K562 (cell line): Measurements from ENCODE around the gene PRTN3. TPM values are rescaled to one million over a fixed set of nuclear protein-coding genes. Genes with fewer than 3 reads are reported as not detected.

Source experiments
- HCFC1 ChIP-seq: IDR thresholded peaks from 2 replicates; pipeline ENCODE4 v1.6.1; 2012; ENCODE audit warnings: low read depth, low read length, improper control_type of control experiment
- HDAC8 ChIP-seq: fragments of 450-650 bp; IDR thresholded peaks from 2 replicates; pipeline ENCODE4 v1.6.1; 2016; ENCODE audit warnings: mild to moderate bottlenecking, missing genetic modification characterization, moderate library complexity, missing compliant biosample characterization
- KDM1A ChIP-seq, 2 experiments: fragments of 450-650 bp; IDR thresholded peaks; 2 replicates each; pipeline ENCODE4 v1.6.1; 2016; ENCODE audit warnings: mild to moderate bottlenecking in 2 of 2
- NBN ChIP-seq: fragments of 450-650 bp; IDR thresholded peaks from 2 replicates; pipeline ENCODE4 v1.6.1; 2016; ENCODE audit warnings: low read depth, mild to moderate bottlenecking
- NCOA1 ChIP-seq: fragments of 450-650 bp; IDR thresholded peaks from 2 replicates; pipeline ENCODE4 v1.6.1; 2016; ENCODE audit warnings: low read depth
- PHB2 ChIP-seq: fragments of 450-650 bp; IDR thresholded peaks from 2 replicates; pipeline ENCODE4 v1.6.1; 2017; ENCODE audit warnings: low read depth
- PTBP1 ChIP-seq: fragments of 200-400 bp; formaldehyde crosslinking; IDR thresholded peaks from 2 replicates; pipeline ENCODE4 v1.6.1; 2017; ENCODE audit warnings: low read depth, low read length
- RAD21 ChIP-seq, 2 experiments: fragments of 250-450 bp in 1 of 2; fragments of 450-650 bp in 1 of 2; sonication (Bioruptor Pico) in 1 of 2; formaldehyde crosslinking in 1 of 2; IDR thresholded peaks in 1 of 2; conservative IDR thresholded peaks in 1 of 2; 2 replicates each; pipeline versions ENCODE4 v1.4.0 to v1.8.0; 2020 to 2022; ENCODE audit warnings: mild to moderate bottlenecking in 2 of 2, moderate library complexity in 1 of 2
- RBM22 ChIP-seq: fragments of 200-400 bp; formaldehyde crosslinking; IDR thresholded peaks from 2 replicates; pipeline ENCODE4 v1.6.1; 2018; ENCODE audit warnings: low read length, low read depth; ENCODE audit not compliant: poor library complexity, severe bottlenecking
- RBM34 ChIP-seq: fragments of 200-400 bp; formaldehyde crosslinking; IDR thresholded peaks from 2 replicates; pipeline ENCODE4 v1.6.1; 2018; ENCODE audit warnings: low read length, borderline replicate concordance; ENCODE audit not compliant: insufficient read depth
- ZBTB40 ChIP-seq, 2 experiments: fragments of 450-650 bp in 1 of 2; sonication (generic) in 1 of 2; formaldehyde crosslinking in 1 of 2; IDR thresholded peaks; 2 replicates each; pipeline versions ENCODE4 v1.7.1 to v1.9.0; 2016 to 2022; ENCODE audit warnings: inconsistent platforms in 1 of 2, mild to moderate bottlenecking in 1 of 2, missing genetic modification reagents in 1 of 2
- ZEB2 ChIP-seq: fragments of 450-650 bp; IDR thresholded peaks from 2 replicates; pipeline ENCODE4 v1.6.1; 2016
- ZNF589 ChIP-seq: fragments of 200-800 bp; sonication (Bioruptor generic); IDR thresholded peaks from 2 replicates; pipeline ENCODE4 v1.6.1; 2016; ENCODE audit warnings: low read depth, missing genetic modification characterization, missing compliant biosample characterization
- ZNF639 ChIP-seq, 2 experiments: fragments of 200-800 bp in 1 of 2; sonication (Bioruptor generic) in 1 of 2; sonication (generic) in 1 of 2; formaldehyde crosslinking in 1 of 2; IDR thresholded peaks in 1 of 2; conservative IDR thresholded peaks in 1 of 2; 2 replicates each; pipeline versions ENCODE4 v1.5.0 to v1.6.1; 2016 to 2020; ENCODE audit warnings: missing compliant biosample characterization in 1 of 2, missing genetic modification characterization in 1 of 2, missing genetic modification reagents in 1 of 2
- polyA plus RNA-seq, 8 experiments: library from polyadenylated mRNA; depleted of rRNA in 4 of 8; stranded (reverse) in 5 of 8; unstranded in 3 of 8; fragments of >200 nt; fragmentation: Nextera tagmentation in 2 of 8; fragmentation: Illumina TruSeq in 1 of 8; extraction: Ambion mirVana in 2 of 8; extraction: Trizol in 1 of 8; gene quantifications; 2 replicates each; pipeline versions ENCODE4 v1.2.1 to v1.2.3, GENCODE V29; 2011 to 2014; ENCODE audit warnings: inconsistent platforms in 1 of 8, missing spikeins in 1 of 8
- total RNA-seq, 7 experiments: library from RNA; depleted of rRNA in 6 of 7; stranded (reverse); fragments of >200 nt in 6 of 7; fragmentation: Illumina TruSeq in 2 of 7; extraction: Trizol in 2 of 7; gene quantifications; 2 replicates each; pipeline versions ENCODE4 v1.2.1 to v1.2.3, GENCODE V29; 2011 to 2021; ENCODE audit warnings: low replicate concordance in 1 of 7

Gene PRTN3
- total and polyA plus RNA-seq, 9 of the 15 experiments (the other 6 are each of a cell fraction or from before 2014, with no cell fraction given) = 0.14 to 0.86 (median 0.43) TPM; not detected in 3

GRCh38 chr19:801861-802497 lies 38.8 kb upstream of the PRTN3 start (continued):
- TF ChIP-seq PHB2 (no peak), RBM22 (peak; percentile 38), ZNF589 (CRISPR knock-in tag) (no peak), RBM34 (no peak), PTBP1 (no peak), HDAC8 (tag) (no peak), ZBTB40 (IDR thresholded peaks at IDR 0.05) (no peak), ZBTB40 (CRISPR knock-in tag; IDR thresholded peaks at IDR 0.05) (no peak), KDM1A (IDR thresholded peaks at IDR 0.05) (no peak), ZEB2 (no peak), ZNF639 (CRISPR knock-in tag; conservative IDR thresholded peaks at IDR 0.05 in 1 of 2, IDR thresholded peaks at IDR 0.05 in 1 of 2) (0 out of 4 replicates have a peak, but pooled peaks of 1 of the 2 experiments have one; percentile 0), NCOA1 (no peak), HCFC1 (no peak), NBN (no peak), RAD21 (CRISPR knock-in tag; conservative IDR thresholded peaks at IDR 0.05 in 1 of 2, IDR thresholded peaks at IDR 0.05 in 1 of 2) (no peak)
